HepG2 (cell line): ENCODE measurements around the gene TRMT10C. TPM values are rescaled to one million over a fixed set of nuclear protein-coding genes. Genes with fewer than 3 reads are reported as not detected.

Source experiments
- AKNA ChIP-seq: sonication (generic); formaldehyde crosslinking; IDR thresholded peaks from 2 replicates; pipeline ENCODE4 v1.4.0; 2020; ENCODE audit warnings: missing genetic modification reagents, borderline replicate concordance
- BRF2 ChIP-seq: sonication (generic); formaldehyde crosslinking; IDR thresholded peaks from 2 replicates; pipeline ENCODE4 v1.8.1; 2022; ENCODE audit warnings: mild to moderate bottlenecking, missing genetic modification reagents
- ERF ChIP-seq: IDR thresholded peaks from 2 replicates; pipeline ENCODE4 v1.6.1; 2018; ENCODE audit warnings: missing biosample characterization, missing genetic modification reagents
- FOXK2 ChIP-seq: fragments of 450-650 bp; IDR thresholded peaks from 2 replicates; pipeline ENCODE4 v1.6.1; 2016
- GTF2F1 ChIP-seq: fragments of 150-350 bp; IDR thresholded peaks from 2 replicates; pipeline ENCODE4 v1.6.1; 2014; ENCODE audit warnings: low read length
- HCFC1 ChIP-seq: fragments of 150-350 bp; IDR thresholded peaks from 2 replicates; pipeline ENCODE4 v1.6.1; 2014; ENCODE audit warnings: low read depth, low read length
- HDAC1 ChIP-seq: sonication (generic); formaldehyde crosslinking; IDR thresholded peaks from 2 replicates; pipeline ENCODE4 v1.5.1; 2020; ENCODE audit warnings: mild to moderate bottlenecking, missing genetic modification reagents
- HNF4G ChIP-seq, 2 experiments: sonication (generic) in 1 of 2; formaldehyde crosslinking in 1 of 2; IDR thresholded peaks; 2 replicates each; pipeline versions ENCODE4 v1.4.0 to v1.6.1; 2011 to 2020; ENCODE audit warnings: borderline replicate concordance in 2 of 2, low read depth in 2 of 2, mild to moderate bottlenecking in 2 of 2, low read length in 1 of 2, missing genetic modification reagents in 1 of 2, moderate library complexity in 1 of 2
- JARID2 ChIP-seq: sonication (generic); formaldehyde crosslinking; IDR thresholded peaks from 2 replicates; pipeline ENCODE4 v1.8.1; 2023; ENCODE audit warnings: missing genetic modification reagents, inconsistent platforms; ENCODE audit not compliant: insufficient replicate concordance
- MEIS2 ChIP-seq: sonication (generic); formaldehyde crosslinking; IDR thresholded peaks from 2 replicates; pipeline ENCODE4 v1.9.0; 2021; ENCODE audit warnings: mild to moderate bottlenecking, missing genetic modification reagents
- MXD4 ChIP-seq: IDR thresholded peaks from 2 replicates; pipeline ENCODE4 v1.6.1; 2016; ENCODE audit warnings: mild to moderate bottlenecking, missing biosample characterization, missing genetic modification reagents
- PAF1 ChIP-seq: IDR thresholded peaks from 2 replicates; pipeline ENCODE4 v1.6.1; 2016; ENCODE audit warnings: missing genetic modification reagents, missing compliant biosample characterization
- ZBTB7B ChIP-seq: sonication (generic); formaldehyde crosslinking; IDR thresholded peaks from 2 replicates; pipeline ENCODE4 v1.4.0; 2020; ENCODE audit warnings: missing genetic modification reagents
- ZNF207 ChIP-seq: fragments of 450-650 bp; IDR thresholded peaks from 2 replicates; pipeline ENCODE4 v1.6.1; 2016; ENCODE audit warnings: antibody characterized with exemption, borderline replicate concordance
- ZNF256 ChIP-seq: sonication (generic); formaldehyde crosslinking; conservative IDR thresholded peaks from 2 replicates; pipeline ENCODE4 v1.4.0; 2020; ENCODE audit warnings: missing genetic modification reagents
- ZNF558 ChIP-seq: sonication (generic); formaldehyde crosslinking; IDR thresholded peaks from 2 replicates; pipeline ENCODE4 v1.9.0; 2022; ENCODE audit warnings: mild to moderate bottlenecking, missing genetic modification reagents, borderline replicate concordance
- ZNF574 ChIP-seq: sonication (generic); formaldehyde crosslinking; IDR thresholded peaks from 2 replicates; pipeline ENCODE4 v1.4.0; 2020; ENCODE audit warnings: missing genetic modification reagents
- ZNF652 ChIP-seq: IDR thresholded peaks from 2 replicates; pipeline ENCODE4 v1.6.1; 2016; ENCODE audit warnings: low read depth, borderline replicate concordance
- ZNF768 ChIP-seq: sonication (generic); formaldehyde crosslinking; IDR thresholded peaks from 2 replicates; pipeline ENCODE4 v1.4.0; 2020; ENCODE audit warnings: missing genetic modification reagents
- ZNF776 ChIP-seq: sonication (generic); formaldehyde crosslinking; IDR thresholded peaks from 2 replicates; pipeline ENCODE4 v1.4.0; 2020; ENCODE audit warnings: mild to moderate bottlenecking, missing genetic modification reagents
- ZNF878 ChIP-seq: sonication (generic); formaldehyde crosslinking; IDR thresholded peaks from 2 replicates; pipeline ENCODE4 v1.8.1; 2023; ENCODE audit warnings: mild to moderate bottlenecking, missing genetic modification reagents, moderate library complexity
- polyA plus RNA-seq, 8 experiments: library from polyadenylated mRNA; depleted of rRNA in 3 of 8; stranded (reverse) in 7 of 8; unstranded in 1 of 8; fragments of >200 nt; fragmentation: Illumina TruSeq in 4 of 8; extraction: Trizol in 4 of 8; gene quantifications; 2 replicates each; pipeline versions ENCODE4 v1.2.1 to v1.2.3, GENCODE V29; 2011 to 2016; ENCODE audit warnings: low read depth in 4 of 8, missing spikeins in 1 of 8, mixed read lengths in 1 of 8; ENCODE audit not compliant: insufficient read depth in 1 of 8
- total RNA-seq, 5 experiments: library from RNA; depleted of rRNA; stranded (reverse); fragments of >200 nt; fragmentation: Illumina TruSeq; extraction: Trizol; gene quantifications; 2 replicates each; pipeline ENCODE4 v1.2.3, GENCODE V29; 2016; ENCODE audit warnings: low read depth in 1 of 5

The TRMT10C gene
- total and polyA plus RNA-seq, 2 of the 13 experiments (the other 11 are each of a cell fraction or from before 2014, with no cell fraction given) = 10.8 to 39.2 TPM

- peak; percentile 36; the same call in 1 of the 2 replicates for TF ChIP-seq BRF2
- peak; percentile 43; the same call in 1 of the 2 replicates for TF ChIP-seq ZNF878 (CRISPR knock-in tag)
- peak; percentile 31; the same call in 1 of the 2 replicates for TF ChIP-seq MXD4 (CRISPR knock-in tag)
- no peak for TF ChIP-seq HNF4G (IDR thresholded peaks at IDR 0.05; ENCODE audit: borderline replicate concordance, low read depth, low read length)
- TF ChIP-seq HNF4G (CRISPR knock-in tag; IDR thresholded peaks at IDR 0.05; ENCODE audit: borderline replicate concordance, low read depth) = no peak
- TF ChIP-seq HCFC1 = peak; percentile 56
- TF ChIP-seq ZNF776 (CRISPR knock-in tag) = 0 out of 2 replicates have a peak, but pooled peaks have one; percentile 60
- TF ChIP-seq ZNF768 = no peak
- TF ChIP-seq ZNF558 (CRISPR knock-in tag) = no peak
- no peak for TF ChIP-seq ZBTB7B (CRISPR knock-in tag)
- TF ChIP-seq JARID2 (CRISPR knock-in tag) = no peak
- TF ChIP-seq ERF (CRISPR knock-in tag) = 0 out of 2 replicates have a peak, but pooled peaks have one; percentile 24
- 0 out of 2 replicates have a peak, but pooled peaks have one; percentile 39 for TF ChIP-seq FOXK2
- peak; percentile 99 for TF ChIP-seq ZNF574 (CRISPR knock-in tag)
- TF ChIP-seq AKNA = no peak
- TF ChIP-seq ZNF207 = no peak
- 0 out of 2 replicates have a peak, but pooled peaks have one; percentile 57 for TF ChIP-seq HDAC1
- no peak for TF ChIP-seq GTF2F1
- no peak; the same call in 1 of the 2 replicates for TF ChIP-seq MEIS2 (CRISPR knock-in tag)
- no peak for TF ChIP-seq ZNF256 (CRISPR knock-in tag)
- no peak for TF ChIP-seq PAF1
- no peak for TF ChIP-seq ZNF652 (CRISPR knock-in tag)
These were observed 12.1 kb downstream of the TRMT10C start, which contains the start of gene PCNP (continued) for GRCh38 chr3:101573449-101574387.
